Omental fat pad (tissue), 4 donors: ENCODE data around the gene SHC3. TPM values are rescaled to one million over a fixed set of nuclear protein-coding genes. Genes with fewer than 3 reads are reported as not detected.

ENCODE experiments used
- ATAC-seq: fragments of 150-250 bp; one replicate; pipeline ENCODE4 v1.9.1; 2016; ENCODE audit warnings: mild to moderate bottlenecking, moderate library complexity; ENCODE audit not compliant: low FRiP score
- DNase-seq: peaks from one replicate; pipeline ENCODE4 v3.0.0-alpha.2; 2019; ENCODE audit warnings: low spot score
- total RNA-seq, 4 donors: library from RNA; depleted of rRNA; stranded (reverse); fragments of >200 nt; gene quantifications; one replicate each; pipeline ENCODE4 v1.1.0, GENCODE V29; 2016
- TF ChIP-seq, protein P1 (sequence below), 3 donors: fragments of 450-650 bp; IDR thresholded peaks; one replicate each; pipeline ENCODE4 v1.5.1; 2016 to 2017; ENCODE audit warnings: antibody characterized with exemption in 3 of 3, mild to moderate bottlenecking in 3 of 3, moderate library complexity in 2 of 3

Gene SHC3
- total RNA-seq, 4 donors from 2014 or later, result 1.1 to 7.4 (median 3.1) TPM

DNA sequence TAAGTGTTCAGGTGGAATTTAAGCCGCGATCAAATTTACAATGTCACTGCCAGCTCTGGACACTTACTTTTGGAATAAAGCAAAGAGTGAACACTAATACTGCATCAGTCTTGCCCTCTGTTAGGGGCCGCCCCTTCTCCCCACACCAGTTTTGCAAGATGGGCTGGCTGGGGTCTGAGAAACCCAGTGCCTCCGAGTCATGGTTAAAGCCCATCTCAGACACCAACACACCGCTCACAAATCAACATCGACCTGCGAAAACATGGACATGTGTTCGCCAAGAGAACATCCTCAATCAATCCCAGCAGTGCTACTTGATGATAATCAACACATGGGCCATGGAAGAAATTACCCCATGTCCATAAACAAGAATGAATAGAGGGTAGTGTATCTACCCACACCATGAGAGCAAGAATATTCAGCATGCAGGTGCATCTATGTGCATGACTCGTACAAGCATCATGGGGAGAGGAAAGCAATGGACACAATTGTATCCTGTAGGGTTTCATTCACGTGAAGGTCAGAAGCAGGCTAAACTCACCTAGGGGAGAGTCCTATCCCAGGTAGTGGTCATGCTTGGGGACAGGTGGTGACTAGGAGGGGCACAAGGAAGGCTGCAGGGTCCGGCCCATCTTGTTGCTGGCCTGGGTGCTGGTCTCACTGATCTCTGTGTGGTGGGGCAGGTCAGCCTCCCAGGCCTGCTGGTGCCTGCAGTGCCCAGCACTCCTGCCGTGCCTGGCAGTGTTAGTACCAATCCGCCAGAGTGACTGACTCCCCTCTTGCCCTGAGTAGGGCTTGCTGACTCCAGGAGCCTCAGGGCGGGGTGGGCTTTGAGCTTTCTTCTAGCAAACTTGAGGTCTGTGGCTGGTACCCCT, 182.3 kb downstream of the SHC3 start:
- ATAC-seq (no peak), DNase-seq (no peak)
- TF ChIP-seq, protein P1, sequence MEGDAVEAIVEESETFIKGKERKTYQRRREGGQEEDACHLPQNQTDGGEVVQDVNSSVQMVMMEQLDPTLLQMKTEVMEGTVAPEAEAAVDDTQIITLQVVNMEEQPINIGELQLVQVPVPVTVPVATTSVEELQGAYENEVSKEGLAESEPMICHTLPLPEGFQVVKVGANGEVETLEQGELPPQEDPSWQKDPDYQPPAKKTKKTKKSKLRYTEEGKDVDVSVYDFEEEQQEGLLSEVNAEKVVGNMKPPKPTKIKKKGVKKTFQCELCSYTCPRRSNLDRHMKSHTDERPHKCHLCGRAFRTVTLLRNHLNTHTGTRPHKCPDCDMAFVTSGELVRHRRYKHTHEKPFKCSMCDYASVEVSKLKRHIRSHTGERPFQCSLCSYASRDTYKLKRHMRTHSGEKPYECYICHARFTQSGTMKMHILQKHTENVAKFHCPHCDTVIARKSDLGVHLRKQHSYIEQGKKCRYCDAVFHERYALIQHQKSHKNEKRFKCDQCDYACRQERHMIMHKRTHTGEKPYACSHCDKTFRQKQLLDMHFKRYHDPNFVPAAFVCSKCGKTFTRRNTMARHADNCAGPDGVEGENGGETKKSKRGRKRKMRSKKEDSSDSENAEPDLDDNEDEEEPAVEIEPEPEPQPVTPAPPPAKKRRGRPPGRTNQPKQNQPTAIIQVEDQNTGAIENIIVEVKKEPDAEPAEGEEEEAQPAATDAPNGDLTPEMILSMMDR (IDR thresholded peaks at IDR 0.05), result no peak

DNA sequence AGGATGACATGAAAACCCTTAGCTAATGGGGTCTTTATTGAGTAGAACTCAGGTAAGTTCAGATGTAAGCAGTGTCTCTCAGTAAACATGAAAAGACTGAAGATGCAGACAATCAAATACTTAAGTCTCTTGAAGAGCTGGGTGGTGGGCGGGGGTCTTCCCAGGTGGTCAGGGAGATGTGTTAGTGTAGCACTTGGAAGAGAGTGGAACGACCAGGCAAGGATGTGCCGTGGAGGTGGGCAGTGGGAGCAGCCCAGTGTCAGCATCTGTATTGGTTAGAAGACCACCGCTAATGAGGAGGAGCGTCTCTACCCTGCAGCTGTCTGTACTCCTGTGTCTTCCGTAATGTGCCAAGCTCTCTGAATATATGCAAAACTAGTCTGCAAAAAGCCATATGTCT, 183.0 kb downstream of the SHC3 start:
- TF ChIP-seq, protein P1 (IDR thresholded peaks at IDR 0.05), result no peak
- ATAC-seq (no peak), DNase-seq (no peak)

DNA sequence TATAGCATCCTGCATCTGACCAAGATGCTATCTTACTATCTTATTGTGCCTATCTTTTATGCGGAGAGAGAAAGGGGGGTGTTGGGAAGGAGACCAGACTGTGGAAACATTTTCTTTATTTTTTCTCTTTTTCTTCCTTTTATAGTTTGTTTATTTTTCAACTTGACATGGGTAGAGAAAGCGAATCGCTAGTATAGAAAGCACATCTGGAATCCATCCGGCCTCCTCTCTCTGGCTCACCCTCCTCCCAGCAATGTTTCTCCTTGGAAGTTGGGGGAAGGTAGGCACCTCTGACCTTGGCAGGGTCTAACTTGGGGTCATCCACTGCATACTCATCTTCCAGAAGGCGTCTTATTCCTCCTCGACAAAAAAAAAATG, 183.4 kb downstream of the SHC3 start:
- TF ChIP-seq, protein P1 (IDR thresholded peaks at IDR 0.05), result no peak
- ATAC-seq, result no peak

DNA sequence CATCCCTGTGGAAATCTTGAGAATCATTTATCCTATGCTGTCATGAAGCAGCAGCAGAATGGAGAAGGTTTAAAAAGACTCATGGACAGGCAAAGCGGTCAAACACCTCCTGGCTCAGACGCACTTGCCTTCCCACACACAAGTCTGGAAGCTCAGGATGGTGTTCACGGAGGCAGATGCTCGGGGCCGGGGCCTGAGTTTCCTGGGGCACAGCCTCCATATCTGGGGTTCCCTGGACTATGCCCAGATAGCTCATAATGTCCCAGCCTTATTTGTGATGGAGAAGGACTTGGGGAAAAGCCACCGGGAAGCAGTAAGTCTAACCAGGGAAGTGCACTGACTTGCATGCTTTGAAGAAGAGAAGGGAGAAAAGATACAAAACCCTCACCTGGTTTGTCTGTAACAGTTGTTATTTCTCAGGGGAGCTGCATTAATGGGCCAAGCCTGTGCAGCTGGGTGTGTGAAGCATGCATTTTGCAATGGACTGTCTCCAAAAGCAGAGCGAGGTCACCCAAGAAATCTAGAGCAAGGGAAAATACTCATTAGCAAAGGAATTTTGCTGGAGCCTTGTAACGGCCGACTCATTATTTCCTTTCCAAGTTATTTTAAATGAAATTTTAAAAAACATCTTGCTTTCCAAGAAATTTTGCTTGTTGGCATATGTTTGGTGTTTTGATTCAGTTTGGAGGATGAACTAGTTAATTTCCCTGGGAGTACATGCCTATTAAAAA, 184.0 kb downstream of the SHC3 start:
- DNase-seq, result no peak
- ATAC-seq, result no peak
- TF ChIP-seq, protein P1 (IDR thresholded peaks at IDR 0.05), result no peak

More for the DNA sequence above, 183.4 kb downstream of the SHC3 start:
- no peak for DNase-seq

DNA sequence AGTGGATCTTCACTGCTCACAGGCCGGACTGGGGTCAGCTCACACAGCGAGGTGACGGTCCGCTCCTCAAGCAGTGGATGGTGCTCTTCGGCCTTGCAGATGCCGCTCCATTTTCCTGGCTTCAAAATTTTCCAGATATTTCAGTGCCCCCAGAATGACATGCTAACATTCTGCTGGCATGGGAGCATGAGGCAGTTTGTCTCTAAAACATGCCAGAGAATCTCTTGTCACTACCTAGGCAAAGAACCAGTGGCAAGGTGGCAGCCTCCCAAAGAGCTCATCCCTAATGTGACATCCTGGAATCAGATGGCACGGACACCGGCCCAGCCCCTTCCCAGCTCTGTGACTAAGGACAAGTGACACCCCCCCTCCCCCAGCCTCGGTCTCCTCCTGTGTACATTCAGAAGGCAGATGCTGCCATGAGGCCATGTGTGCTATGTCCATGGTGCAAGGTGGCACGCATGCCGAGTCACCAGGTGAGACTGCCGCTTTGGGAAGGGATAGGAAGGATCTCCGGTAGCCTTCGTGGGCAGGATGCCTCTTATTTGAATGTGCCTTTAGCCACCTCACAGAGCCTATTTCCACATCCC, 184.7 kb downstream of the SHC3 start:
- ATAC-seq (no peak), DNase-seq (no peak)
- TF ChIP-seq, protein P1 (IDR thresholded peaks at IDR 0.05), result no peak

DNA sequence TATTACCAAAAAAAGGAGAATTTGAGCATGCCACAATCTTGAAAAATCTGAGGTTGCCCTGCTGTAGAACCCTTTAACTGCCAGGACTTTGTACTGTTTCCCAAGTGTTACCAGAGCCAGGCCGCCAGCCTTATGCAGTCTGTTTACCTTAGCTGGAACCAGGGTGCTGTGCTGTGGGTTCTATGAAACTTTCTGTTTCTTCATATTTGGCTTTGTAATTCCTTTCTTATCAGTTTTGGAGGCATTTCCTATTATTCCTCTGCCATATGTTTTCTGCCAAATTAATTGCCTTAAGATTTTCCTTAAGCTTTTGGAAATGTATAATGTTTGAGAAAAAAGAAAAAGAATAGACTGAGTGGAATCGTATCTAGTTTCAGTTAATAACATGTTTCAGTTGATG, 185.3 kb downstream of the SHC3 start:
- ATAC-seq, result no peak
- TF ChIP-seq, protein P1 (IDR thresholded peaks at IDR 0.05), result no peak

More for the DNA sequence above, 185.3 kb downstream of the SHC3 start:
- no peak for DNase-seq
